Left lung (tissue), 10 donors: ENCODE measurements around the gene MYRF. TPM values are rescaled to one million over a fixed set of nuclear protein-coding genes. Genes with fewer than 3 reads are reported as not detected.

Source experiments
- ATAC-seq: fragments of 200-7000 bp; cut with Tn5 transposase; one replicate; pipeline ENCODE4 v1.9.1; 2020; ENCODE audit warnings: moderate library complexity
- DNase-seq, 4 donors: peaks; one replicate each; pipeline ENCODE4 v3.0.0-alpha.2; 2013 to 2020
- H3K27ac ChIP-seq, 2 donors: fragments of 200-600 bp; sonication (generic) in 1 of 2; one replicate each; pipeline versions ENCODE4 v1.5.0 to v1.8.0; 2020 to 2021
- H3K27me3 ChIP-seq, 2 donors: fragments of 200-600 bp; sonication (generic) in 1 of 2; one replicate each; pipeline versions ENCODE4 v1.5.0 to v1.8.0; 2020 to 2021
- H3K36me3 ChIP-seq, 2 donors: fragments of 200-600 bp; sonication (generic) in 1 of 2; one replicate each; pipeline versions ENCODE4 v1.5.0 to v1.8.0; 2020 to 2021
- H3K4me1 ChIP-seq, 2 donors: fragments of 200-600 bp; one replicate each; pipeline ENCODE4 v1.8.0; 2021
- H3K4me3 ChIP-seq, 2 donors: fragments of 200-600 bp; sonication (generic) in 1 of 2; one replicate each; pipeline versions ENCODE4 v1.5.0 to v1.8.0; 2020 to 2021; ENCODE audit warnings: mild to moderate bottlenecking in 1 of 2
- H3K9me3 ChIP-seq, 2 donors: fragments of 200-600 bp; sonication (generic) in 1 of 2; one replicate each; pipeline versions ENCODE4 v1.5.0 to v1.8.0; 2020 to 2021
- intact Hi-C, 2 donors: fragments of 100-400 bp; cut with DNase I; formaldehyde crosslinking; loops; one replicate each; pipeline versions ENCODE4 v1.11.2 to v1.14.2; 2022
- polyA plus RNA-seq, 6 donors: library from polyadenylated mRNA; unstranded; fragments of 120-200 nt; gene quantifications; one replicate each; pipeline ENCODE4 v1.2.1, GENCODE V29; 2013; ENCODE audit not compliant: insufficient read length in 6 of 6
- total RNA-seq, 2 donors: library from RNA; stranded (reverse); fragmentation: NEBNext Ultra II Directional; extraction: Animal tissue kit (Norgen Biotek cat#: 25700); gene quantifications; one replicate each; pipeline ENCODE4 v1.2.1, GENCODE V29; 2021
- TF ChIP-seq, protein P1 (sequence below), 2 donors: fragments of 200-600 bp; sonication (generic) in 1 of 2; IDR thresholded peaks; one replicate each; pipeline versions ENCODE4 v1.5.0 to v1.8.0; 2021; ENCODE audit warnings: antibody characterized with exemption in 2 of 2
- donor health status: DM: no; HTN: yes; CAD: no.
- donor health status: DM: no; HTN: no; CAD: no.

Gene MYRF
- total and polyA plus RNA-seq, 8 donors = 15.4 to 37.2 (median 29.9) TPM

- intact Hi-C loops = no loop called here
- ATAC-seq = no peak
- Histone ChIP-seq H3K27me3 (peaks cover 0 to 2% of the 10 kb centered on the region in 2 donors), H3K27ac (no peak overlapping the region), H3K9me3 (no peaks in the 10 kb centered on the region), H3K4me1 (no peaks in the 10 kb centered on the region), H3K36me3 (peaks cover 0 to 38% of the 10 kb centered on the region in 2 donors), H3K4me3 (no peak overlapping the region)
- DNase-seq = no peak
- TF ChIP-seq, protein P1, sequence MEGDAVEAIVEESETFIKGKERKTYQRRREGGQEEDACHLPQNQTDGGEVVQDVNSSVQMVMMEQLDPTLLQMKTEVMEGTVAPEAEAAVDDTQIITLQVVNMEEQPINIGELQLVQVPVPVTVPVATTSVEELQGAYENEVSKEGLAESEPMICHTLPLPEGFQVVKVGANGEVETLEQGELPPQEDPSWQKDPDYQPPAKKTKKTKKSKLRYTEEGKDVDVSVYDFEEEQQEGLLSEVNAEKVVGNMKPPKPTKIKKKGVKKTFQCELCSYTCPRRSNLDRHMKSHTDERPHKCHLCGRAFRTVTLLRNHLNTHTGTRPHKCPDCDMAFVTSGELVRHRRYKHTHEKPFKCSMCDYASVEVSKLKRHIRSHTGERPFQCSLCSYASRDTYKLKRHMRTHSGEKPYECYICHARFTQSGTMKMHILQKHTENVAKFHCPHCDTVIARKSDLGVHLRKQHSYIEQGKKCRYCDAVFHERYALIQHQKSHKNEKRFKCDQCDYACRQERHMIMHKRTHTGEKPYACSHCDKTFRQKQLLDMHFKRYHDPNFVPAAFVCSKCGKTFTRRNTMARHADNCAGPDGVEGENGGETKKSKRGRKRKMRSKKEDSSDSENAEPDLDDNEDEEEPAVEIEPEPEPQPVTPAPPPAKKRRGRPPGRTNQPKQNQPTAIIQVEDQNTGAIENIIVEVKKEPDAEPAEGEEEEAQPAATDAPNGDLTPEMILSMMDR (IDR thresholded peaks at IDR 0.05) = no peak
Measured at GRCh38 chr11:61782841-61783240, 30.4 kb downstream of the MYRF start.

GRCh38 chr11:61783717-61784505 is 31.5 kb downstream of the MYRF start:
- ATAC-seq (no peak), DNase-seq (no peak)
- Histone ChIP-seq H3K27me3 (no peaks in the 10 kb centered on the region), H3K27ac (no peak overlapping the region), H3K4me3 (no peak overlapping the region), H3K4me1 (no peaks in the 10 kb centered on the region), H3K36me3 (peaks cover 0 to 48% of the 10 kb centered on the region in 2 donors), H3K9me3 (no peaks in the 10 kb centered on the region)
- TF ChIP-seq, protein P1 (IDR thresholded peaks at IDR 0.05) = no peak
- intact Hi-C loops = no loop called here

GRCh38 chr11:61784506-61784805 is 32.0 kb downstream of the MYRF start:
- Histone ChIP-seq H3K27ac (no peak overlapping the region), H3K4me1 (no peaks in the 10 kb centered on the region), H3K36me3 (peaks cover 0 to 54% of the 10 kb centered on the region in 2 donors), H3K4me3 (no peak overlapping the region), H3K9me3 (no peaks in the 10 kb centered on the region), H3K27me3 (no peaks in the 10 kb centered on the region)
- no peak for DNase-seq
- no peak for ATAC-seq
- intact Hi-C loops = no loop called here
- TF ChIP-seq, protein P1 (IDR thresholded peaks at IDR 0.05) = no peak

DNA sequence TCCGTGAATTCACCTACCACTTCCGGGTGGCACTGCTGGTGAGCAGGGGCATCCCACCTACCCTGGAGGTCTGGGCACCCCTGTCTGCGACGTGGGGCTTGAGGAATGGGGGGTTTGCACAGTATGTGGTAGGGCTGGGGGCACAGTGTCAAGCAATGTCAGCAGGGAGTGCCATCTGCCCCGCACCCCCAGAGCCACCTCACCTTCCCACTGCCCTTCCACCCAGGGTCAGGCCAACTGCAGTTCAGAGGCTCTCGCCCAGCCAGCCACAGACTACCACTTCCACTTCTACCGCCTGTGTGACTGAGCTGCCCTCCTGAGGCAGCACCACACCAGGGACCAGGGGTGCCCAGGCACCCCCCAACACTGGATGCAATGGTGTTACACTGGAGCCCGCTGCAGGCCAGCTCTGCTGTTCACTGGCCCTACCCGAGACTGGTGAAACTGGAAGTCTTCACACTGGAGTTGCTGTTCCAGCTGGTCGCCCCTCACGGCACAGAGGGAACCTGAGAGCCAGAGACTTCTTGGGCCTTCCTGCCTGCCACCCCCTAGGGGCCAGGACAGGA is 33.5 kb downstream of the MYRF start:
- H3K4me1 ChIP-seq = peaks cover 2 to 8% of the 10 kb centered on the region in 2 donors
- TF ChIP-seq, protein P1 (IDR thresholded peaks at IDR 0.05) = no peak
- no peak overlapping the region for H3K4me3 ChIP-seq
- ATAC-seq (no peak), DNase-seq (no peak)
- H3K27ac ChIP-seq = no peak overlapping the region
- H3K9me3 ChIP-seq = no peaks in the 10 kb centered on the region
- no peaks in the 10 kb centered on the region for H3K27me3 ChIP-seq
- intact Hi-C loops = no loop called here
- peaks cover 0 to 64% of the 10 kb centered on the region in 2 donors for H3K36me3 ChIP-seq

- ATAC-seq = no peak
- Histone ChIP-seq H3K36me3 (peaks cover 0 to 64% of the 10 kb centered on the region in 2 donors), H3K27ac (no peak overlapping the region)
Measured at GRCh38 chr11:61787928-61788491, 35.6 kb downstream of the MYRF start.

More at GRCh38 chr11:61787928-61788491, 35.6 kb downstream of the MYRF start:
- DNase-seq = no peak
- H3K4me1 ChIP-seq = peaks cover 10 to 20% of the 10 kb centered on the region in 2 donors
- H3K9me3 ChIP-seq = no peaks in the 10 kb centered on the region
- H3K27me3 ChIP-seq = no peaks in the 10 kb centered on the region
- no peak overlapping the region for H3K4me3 ChIP-seq
- TF ChIP-seq, protein P1 (IDR thresholded peaks at IDR 0.05) = peak in 1 of 2 donors; percentile 14
- intact Hi-C loops = no loop called here
